Esophagus (tissue), 2 donors: ENCODE results near the gene LYRM9. TPM values are rescaled to one million over a fixed set of nuclear protein-coding genes. Genes with fewer than 3 reads are reported as not detected.
"Not testable (repeated sequence)": the region's sequence is repeated elsewhere in the genome, so short reads cannot be mapped to it uniquely, and the experiment has no call there.

Experiments used
- H3K27ac ChIP-seq, 2 donors: one replicate each; pipeline ENCODE4 v1.5.1; 2013; ENCODE audit warnings: low read depth in 2 of 2, mild to moderate bottlenecking in 2 of 2, inconsistent platforms in 1 of 2, low read length in 1 of 2, moderate library complexity in 1 of 2
- H3K27me3 ChIP-seq, 2 donors: one replicate each; pipeline ENCODE4 v1.6.1; 2013; ENCODE audit warnings: low read length in 2 of 2, control low read depth in 1 of 2, mild to moderate bottlenecking in 1 of 2; ENCODE audit not compliant: insufficient read depth in 2 of 2, control insufficient read depth in 1 of 2
- H3K36me3 ChIP-seq, 2 donors: one replicate each; pipeline ENCODE4 v1.6.1; 2013; ENCODE audit warnings: low read length in 1 of 2; ENCODE audit not compliant: control insufficient read depth in 2 of 2, insufficient read depth in 2 of 2
- H3K4me1 ChIP-seq, 2 donors: one replicate each; pipeline ENCODE4 v1.6.1; 2013; ENCODE audit warnings: low read length in 1 of 2; ENCODE audit not compliant: control insufficient read depth in 2 of 2, insufficient read depth in 2 of 2
- H3K4me3 ChIP-seq, 2 donors: one replicate each; pipeline ENCODE4 v1.5.1; 2013; ENCODE audit warnings: low read length in 2 of 2, mild to moderate bottlenecking in 2 of 2, low read depth in 1 of 2, moderate library complexity in 1 of 2
- H3K9me3 ChIP-seq, 2 donors: one replicate each; pipeline ENCODE4 v1.6.1; 2013; ENCODE audit warnings: mild to moderate bottlenecking in 2 of 2, low read depth in 1 of 2, low read length in 1 of 2, moderate library complexity in 1 of 2; ENCODE audit not compliant: control insufficient read depth in 2 of 2, insufficient read depth in 1 of 2
- WGBS, 2 donors: extraction: QIAGEN DNeasy Blood & Tissue Kit; methylation state at CpG; one replicate each; pipeline ENCODE4 v1.1.7; 2013; 5-methylcytosine and 5-hydroxymethylcytosine counted together
- polyA plus RNA-seq, 2 donors: library from polyadenylated mRNA; stranded (reverse); fragments of 200-250 nt; gene quantifications; one replicate each; pipeline ENCODE4 v1.2.3, GENCODE V29; 2013
- donor health status: healthy with polysubstance abuse.
- donor health status: Bipolar disorder and iron deficiency.

Gene LYRM9
- polyA plus RNA-seq, 2 donors = 2.5 to 3.9 TPM

GRCh38 chr17:27849474-27850185 is 43.5 kb downstream of the LYRM9 start:
- Histone ChIP-seq H3K27me3 (peaks cover 0 to 5% of the 10 kb centered on the region in 2 donors), H3K4me1 (no peaks in the 10 kb centered on the region), H3K36me3 (no peaks in the 10 kb centered on the region), H3K27ac (no peak overlapping the region), H3K4me3 (no peak overlapping the region), H3K9me3 (peaks cover 0 to 3% of the 10 kb centered on the region in 2 donors)
- 75 to 76% methylated on average over 9 of the region's 9 CpGs for WGBS, 2 donors

- 84 to 90% methylated on average over 3 of the region's 3 CpGs for WGBS, 2 donors
- Histone ChIP-seq H3K36me3 (no peaks in the 10 kb centered on the region), H3K27ac (no peak overlapping the region), H3K4me3 (no peak overlapping the region), H3K4me1 (no peaks in the 10 kb centered on the region), H3K9me3 (peaks cover 0 to 3% of the 10 kb centered on the region in 2 donors), H3K27me3 (peaks cover 0 to 5% of the 10 kb centered on the region in 2 donors)
Measured at GRCh38 chr17:27848931-27849330, 44.2 kb downstream of the LYRM9 start.

- not testable (repeated sequence) for H3K27me3 ChIP-seq, H3K36me3 ChIP-seq, H3K4me3 ChIP-seq, H3K4me1 ChIP-seq, H3K9me3 ChIP-seq, H3K27ac ChIP-seq
- WGBS, 2 donors = 82 to 91% methylated on average over 11 of the region's 11 CpGs
Measured at GRCh38 chr17:27846808-27847307, 46.3 kb downstream of the LYRM9 start.

- Histone ChIP-seq H3K9me3 (no peaks in the 10 kb centered on the region), H3K27me3 (peaks cover 0 to 3% of the 10 kb centered on the region in 2 donors), H3K4me3 (no peak overlapping the region), H3K27ac (no peak overlapping the region), H3K36me3 (no peaks in the 10 kb centered on the region), H3K4me1 (no peaks in the 10 kb centered on the region)
- 67 to 78% methylated on average over 23 of the region's 23 CpGs for WGBS, 2 donors
Measured at GRCh38 chr17:27846042-27846655, 47.0 kb downstream of the LYRM9 start.

- H3K4me1 ChIP-seq = no peaks in the 10 kb centered on the region
- peaks cover 0 to 3% of the 10 kb centered on the region in 2 donors for H3K27me3 ChIP-seq
- WGBS, 2 donors = 41 to 51% methylated on average over 13 of the region's 13 CpGs
- no peaks in the 10 kb centered on the region for H3K36me3 ChIP-seq
- H3K27ac ChIP-seq = no peak overlapping the region
- H3K4me3 ChIP-seq = no peak overlapping the region
- no peaks in the 10 kb centered on the region for H3K9me3 ChIP-seq
Measured at GRCh38 chr17:27845264-27846041, 47.7 kb downstream of the LYRM9 start.

- H3K4me1 ChIP-seq = no peaks in the 10 kb centered on the region
- no peak overlapping the region for H3K27ac ChIP-seq
- no peaks in the 10 kb centered on the region for H3K36me3 ChIP-seq
- H3K27me3 ChIP-seq = peaks cover 0 to under 1% of the 10 kb centered on the region in 2 donors
- WGBS, 2 donors = 70 to 73% methylated on average over 1 of the region's 1 CpG
- no peak overlapping the region for H3K4me3 ChIP-seq
- no peaks in the 10 kb centered on the region for H3K9me3 ChIP-seq
Measured at GRCh38 chr17:27840688-27841087, 52.5 kb downstream of the LYRM9 start.

GRCh38 chr17:27840406-27840678 is 52.8 kb downstream of the LYRM9 start:
- H3K4me3 ChIP-seq, H3K27ac ChIP-seq, H3K9me3 ChIP-seq, H3K4me1 ChIP-seq, H3K36me3 ChIP-seq, H3K27me3 ChIP-seq: not testable (repeated sequence)
- no CpG with 5 or more reads among the region's 1 CpG for WGBS, 2 donors

GRCh38 chr17:27839571-27840405 is 53.4 kb downstream of the LYRM9 start:
- not testable (repeated sequence) for H3K27ac ChIP-seq, H3K4me1 ChIP-seq, H3K27me3 ChIP-seq, H3K4me3 ChIP-seq, H3K36me3 ChIP-seq, H3K9me3 ChIP-seq
- 17 to 33% methylated on average over 1 of the region's 4 CpGs for WGBS, 2 donors

GRCh38 chr17:27838607-27839006 is 54.6 kb downstream of the LYRM9 start:
- not testable (repeated sequence) for H3K36me3 ChIP-seq, H3K27ac ChIP-seq, H3K27me3 ChIP-seq, H3K4me3 ChIP-seq, H3K9me3 ChIP-seq, H3K4me1 ChIP-seq
- 39 to 70% methylated on average over 2 of the region's 3 CpGs for WGBS, 2 donors
